Fibroblast of the aortic adventitia (primary cell): ENCODE data around the gene MAGEF1. TPM values are rescaled to one million over a fixed set of nuclear protein-coding genes. Genes with fewer than 3 reads are reported as not detected.

ENCODE experiments used
- DNase-seq: peaks from one replicate; pipeline ENCODE4 v3.0.0-alpha.2; 2010; ENCODE audit warnings: low read depth
- H3K4me3 ChIP-seq: 2 replicates; pipeline ENCODE4 v1.5.1; 2011; ENCODE audit warnings: low read depth, mild to moderate bottlenecking, control low read depth, low read length, moderate library complexity
- total RNA-seq: library from RNA; depleted of rRNA; stranded (reverse); fragments of >200 nt; gene quantifications from 2 replicates; pipeline ENCODE4 v1.2.3, GENCODE V29; 2012; ENCODE audit warnings: low replicate concordance
- TF ChIP-seq, protein P1 (sequence below): IDR thresholded peaks from 2 replicates; pipeline ENCODE4 v1.5.1; 2011; ENCODE audit warnings: mild to moderate bottlenecking, low read length, control low read depth, inconsistent platforms; ENCODE audit not compliant: insufficient read depth

MAGEF1 gene
- total RNA-seq, 1 donor, result 16.8 TPM

DNA sequence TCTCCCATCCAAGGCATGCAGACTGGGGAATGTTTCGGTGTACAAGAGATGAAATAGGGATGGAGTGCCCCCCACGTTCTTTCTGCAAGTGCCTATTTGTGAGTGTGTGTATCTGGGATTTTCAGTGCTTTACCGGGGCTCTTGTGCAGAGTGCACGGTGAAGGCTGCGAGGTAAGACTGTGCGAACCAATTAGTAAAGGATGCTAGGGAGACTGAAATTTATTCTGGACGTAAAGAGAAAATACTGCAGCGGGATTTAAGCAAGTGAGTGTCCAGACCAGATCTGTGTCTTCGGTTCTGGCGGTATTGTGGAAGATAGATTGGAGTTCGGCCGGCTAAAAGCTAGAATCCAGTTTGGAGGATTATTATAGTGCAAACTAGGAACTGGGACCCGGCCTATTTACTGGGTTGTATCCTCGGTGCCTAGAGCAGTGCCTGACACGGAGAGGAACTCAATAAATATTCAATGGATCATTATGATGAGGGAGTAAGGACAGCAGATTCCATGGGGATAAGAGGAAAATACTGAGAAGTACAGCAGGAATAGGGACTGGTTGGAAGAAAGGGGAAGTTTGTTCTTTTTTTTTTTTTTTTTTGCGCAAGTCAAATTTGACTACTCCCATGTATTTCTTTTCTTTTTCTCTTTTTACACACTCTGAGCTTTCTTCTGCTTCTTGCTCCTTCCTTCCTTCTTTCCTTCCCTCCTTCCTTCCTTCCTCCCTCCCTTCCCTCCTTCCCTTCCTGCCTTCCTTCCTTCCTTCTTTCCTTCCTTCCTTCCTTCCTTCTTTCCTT lies 580 bp upstream of the MAGEF1 start:
- DNase-seq, result no peak
- H3K4me3 ChIP-seq, result peak overlapping the region; percentile 83
- TF ChIP-seq, protein P1, sequence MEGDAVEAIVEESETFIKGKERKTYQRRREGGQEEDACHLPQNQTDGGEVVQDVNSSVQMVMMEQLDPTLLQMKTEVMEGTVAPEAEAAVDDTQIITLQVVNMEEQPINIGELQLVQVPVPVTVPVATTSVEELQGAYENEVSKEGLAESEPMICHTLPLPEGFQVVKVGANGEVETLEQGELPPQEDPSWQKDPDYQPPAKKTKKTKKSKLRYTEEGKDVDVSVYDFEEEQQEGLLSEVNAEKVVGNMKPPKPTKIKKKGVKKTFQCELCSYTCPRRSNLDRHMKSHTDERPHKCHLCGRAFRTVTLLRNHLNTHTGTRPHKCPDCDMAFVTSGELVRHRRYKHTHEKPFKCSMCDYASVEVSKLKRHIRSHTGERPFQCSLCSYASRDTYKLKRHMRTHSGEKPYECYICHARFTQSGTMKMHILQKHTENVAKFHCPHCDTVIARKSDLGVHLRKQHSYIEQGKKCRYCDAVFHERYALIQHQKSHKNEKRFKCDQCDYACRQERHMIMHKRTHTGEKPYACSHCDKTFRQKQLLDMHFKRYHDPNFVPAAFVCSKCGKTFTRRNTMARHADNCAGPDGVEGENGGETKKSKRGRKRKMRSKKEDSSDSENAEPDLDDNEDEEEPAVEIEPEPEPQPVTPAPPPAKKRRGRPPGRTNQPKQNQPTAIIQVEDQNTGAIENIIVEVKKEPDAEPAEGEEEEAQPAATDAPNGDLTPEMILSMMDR, result no peak

DNA sequence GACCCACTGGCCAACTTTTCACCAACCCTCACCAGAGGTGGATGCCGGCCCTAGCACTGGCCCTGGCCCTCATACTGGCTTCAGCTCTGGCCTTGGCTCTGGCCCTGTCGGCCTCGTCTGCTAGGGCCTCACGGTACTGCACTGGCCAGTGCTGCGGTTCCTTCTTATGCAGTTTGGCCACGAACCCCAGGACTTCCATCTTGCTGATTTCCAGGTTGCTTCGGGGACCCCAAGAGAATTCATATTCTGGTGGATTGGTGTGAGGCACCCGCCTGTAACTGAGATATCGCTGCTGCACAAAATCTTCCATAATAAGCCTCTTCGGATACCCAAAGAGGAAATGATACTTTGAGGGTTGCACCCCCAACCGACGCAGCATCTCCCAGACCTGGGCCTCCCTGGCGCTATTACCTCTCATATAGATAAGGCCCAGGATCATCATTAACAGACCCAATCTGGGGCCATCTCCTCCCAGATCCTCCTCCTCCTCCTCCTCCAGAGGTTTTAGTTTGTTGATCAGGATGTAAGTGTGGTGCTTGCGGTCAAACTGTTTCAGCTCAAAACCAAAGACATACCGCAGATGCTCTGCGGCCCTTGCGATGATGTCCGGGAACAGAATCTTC lies 883 bp downstream of the MAGEF1 start:
- TF ChIP-seq, protein P1, result no peak
- peak; percentile 32 for DNase-seq
- peak overlapping the region; percentile 83 for H3K4me3 ChIP-seq

DNA sequence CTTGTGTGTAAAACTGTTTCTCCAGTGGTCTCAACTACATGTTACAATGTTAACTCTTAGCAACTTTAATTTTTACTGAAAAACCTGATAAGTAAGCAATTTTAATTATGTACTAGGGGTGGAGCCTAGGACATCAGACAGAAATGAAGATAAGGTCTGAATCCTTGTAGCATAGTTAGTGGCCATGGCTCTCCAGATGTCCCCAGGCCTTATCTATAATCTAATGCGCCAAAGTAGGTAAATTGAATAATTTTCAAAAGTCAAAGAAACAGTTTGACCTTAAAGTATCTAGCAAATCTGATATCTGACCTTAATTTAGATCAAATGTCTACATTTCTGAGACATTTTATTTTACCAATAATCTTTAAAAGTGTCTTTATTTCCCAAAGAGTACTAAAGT lies 8.2 kb downstream of the MAGEF1 start:
- DNase-seq, result no peak
- H3K4me3 ChIP-seq, result no peak overlapping the region
- TF ChIP-seq, protein P1, result no peak

DNA sequence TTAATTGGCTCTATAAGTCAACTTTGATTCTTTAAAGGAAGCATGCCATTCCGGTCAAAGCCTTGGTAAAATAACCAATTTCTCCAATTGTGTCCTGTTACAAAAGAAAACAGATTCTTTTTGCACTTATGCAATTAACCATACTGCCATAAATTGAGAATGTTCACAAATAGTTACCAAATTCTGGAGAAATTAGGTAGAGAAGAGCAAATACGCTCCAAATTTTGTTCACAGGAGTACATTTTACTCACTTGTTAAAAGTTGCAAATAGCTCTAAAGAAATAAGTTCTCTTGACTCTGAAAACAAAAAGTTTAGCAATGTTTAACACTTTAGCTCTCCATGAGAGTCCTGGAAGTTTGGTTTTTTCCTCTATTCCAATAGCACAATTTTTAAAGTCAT lies 11.1 kb downstream of the MAGEF1 start:
- H3K4me3 ChIP-seq, result no peak overlapping the region
- TF ChIP-seq, protein P1, result no peak
- DNase-seq, result no peak

DNA sequence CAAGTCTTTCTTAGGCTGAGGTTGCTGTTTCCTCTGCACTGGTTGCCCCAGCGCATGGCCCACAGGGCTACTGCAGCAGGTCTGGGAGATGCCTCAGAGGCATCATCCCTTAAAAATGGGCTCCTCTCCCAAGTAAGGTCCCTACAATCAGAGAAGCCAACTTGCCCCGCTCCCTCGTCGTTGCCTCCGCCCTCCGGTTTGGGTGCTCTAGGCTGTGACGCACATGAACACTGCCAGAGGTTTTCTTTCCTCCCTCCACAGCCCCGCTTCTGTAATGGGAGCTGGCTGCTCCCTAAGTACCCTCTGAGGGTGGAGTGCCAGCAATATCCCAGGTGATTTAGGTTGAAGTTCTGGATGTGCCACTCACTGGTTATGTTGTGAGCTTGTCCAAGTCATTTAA lies 14.0 kb downstream of the MAGEF1 start:
- DNase-seq, result no peak
- TF ChIP-seq, protein P1, result no peak

DNA sequence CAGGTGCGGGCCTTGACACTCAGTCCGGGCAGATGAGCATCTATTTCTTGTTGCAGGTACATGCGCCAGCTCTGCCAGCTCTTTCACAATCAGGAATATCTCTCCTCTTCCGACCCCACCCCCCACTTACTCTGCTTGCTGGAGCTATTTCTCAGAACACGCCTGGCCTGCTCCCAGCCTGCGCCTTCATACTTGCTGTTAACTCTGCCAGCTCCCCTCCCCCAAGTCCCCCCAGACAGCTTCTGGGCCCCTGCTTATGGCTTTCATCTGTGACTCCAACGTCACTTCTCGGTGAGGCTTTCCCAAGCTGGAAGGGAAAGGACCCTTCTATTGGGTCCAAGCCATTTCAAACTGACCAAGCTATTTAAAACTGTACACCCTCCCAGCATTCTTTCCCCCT lies 15.2 kb downstream of the MAGEF1 start:
- DNase-seq, result peak; percentile 30
- TF ChIP-seq, protein P1, result no peak

More for the DNA sequence above, 14.0 kb downstream of the MAGEF1 start:
- no peak overlapping the region for H3K4me3 ChIP-seq

More for the DNA sequence above, 15.2 kb downstream of the MAGEF1 start:
- no peak overlapping the region for H3K4me3 ChIP-seq
